WTC11 (cell line): ENCODE data around the gene MAGI2. TPM values are rescaled to one million over a fixed set of nuclear protein-coding genes. Genes with fewer than 3 reads are reported as not detected.

Source experiments
- ATAC-seq: fragments of 200-7000 bp; cut with Tn5 transposase; 2 replicates; pipeline ENCODE4 v1.10.0; 2021; ENCODE audit warnings: mild to moderate bottlenecking, moderate library complexity
- CTCF ChIA-PET: fragments of 300-600 bp; sonication (Branson Sonifier 250); formaldehyde crosslinking; loops from one replicate; lab custom pipeline; 2021; ENCODE audit warnings: antibody characterized with exemption; lab: Charles Lee
- POLR2A ChIA-PET: fragments of 350-600 bp; sonication (Branson Sonifier 250); formaldehyde crosslinking; loops from one replicate; lab custom pipeline; 2021; ENCODE audit warnings: antibody characterized with exemption; lab: Charles Lee
- DNase-seq: peaks from one replicate; pipeline ENCODE4 v3.0.0; 2021; ENCODE audit warnings: low spot score
- H3K27ac Mint-ChIP-seq: 2 replicates; pipeline ENCODE4 v1.8.0; 2021; ENCODE audit warnings: mixed read lengths
- H3K27me3 Mint-ChIP-seq: 2 replicates; pipeline ENCODE4 v1.8.0; 2021; ENCODE audit warnings: low read depth, mild to moderate bottlenecking, moderate library complexity, mixed read lengths
- H3K36me3 Mint-ChIP-seq: 2 replicates; pipeline ENCODE4 v1.8.0; 2021; ENCODE audit warnings: mixed read lengths
- H3K4me1 Mint-ChIP-seq: 2 replicates; pipeline ENCODE4 v1.8.0; 2022; ENCODE audit warnings: mixed read lengths
- H3K4me3 Mint-ChIP-seq: 2 replicates; pipeline ENCODE4 v1.8.0; 2021; ENCODE audit warnings: mild to moderate bottlenecking, moderate library complexity, mixed read lengths
- H3K9me3 Mint-ChIP-seq: 2 replicates; pipeline ENCODE4 v1.8.0; 2021; ENCODE audit warnings: mixed read lengths
- ELF4 ChIP-seq: sonication (generic); formaldehyde crosslinking; IDR thresholded peaks from 2 replicates; pipeline ENCODE4 v1.8.1; 2022; ENCODE audit warnings: low read depth, mild to moderate bottlenecking, moderate library complexity, missing genetic modification reagents
- ESRRA ChIP-seq: sonication (generic); formaldehyde crosslinking; IDR thresholded peaks from 2 replicates; pipeline ENCODE4 v1.8.1; 2022; ENCODE audit warnings: mild to moderate bottlenecking, missing genetic modification reagents, borderline replicate concordance
- GRHL2 ChIP-seq: fragments of 250-450 bp; sonication (Bioruptor Pico); IDR thresholded peaks from 2 replicates; pipeline ENCODE4 v1.8.0; 2022; ENCODE audit warnings: mild to moderate bottlenecking, moderate library complexity; ENCODE audit not compliant: insufficient replicate concordance, severe bottlenecking
- JAZF1 ChIP-seq: fragments of 250-450 bp; sonication (Bioruptor Pico); IDR thresholded peaks from 2 replicates; pipeline ENCODE4 v1.9.0; 2021; ENCODE audit warnings: moderate library complexity, mild to moderate bottlenecking, inconsistent platforms
- NFYB ChIP-seq: sonication (generic); formaldehyde crosslinking; conservative IDR thresholded peaks from 2 replicates; pipeline ENCODE4 v1.8.0; 2022; ENCODE audit warnings: low read depth, missing genetic modification reagents
- OVOL2 ChIP-seq: fragments of 250-450 bp; sonication (Bioruptor Pico); IDR thresholded peaks from 2 replicates; pipeline ENCODE4 v1.9.0; 2021; ENCODE audit warnings: mild to moderate bottlenecking, borderline replicate concordance
- SMAD4 ChIP-seq: sonication (generic); formaldehyde crosslinking; IDR thresholded peaks from 2 replicates; pipeline ENCODE4 v1.8.0; 2022; ENCODE audit warnings: mild to moderate bottlenecking, missing genetic modification reagents
- SOX15 ChIP-seq: fragments of 250-450 bp; sonication (Bioruptor Pico); IDR thresholded peaks from 2 replicates; pipeline ENCODE4 v1.9.0; 2021; ENCODE audit warnings: mild to moderate bottlenecking
- ZBTB21 ChIP-seq: sonication (generic); formaldehyde crosslinking; IDR thresholded peaks from 2 replicates; pipeline ENCODE4 v1.8.1; 2023; ENCODE audit warnings: mild to moderate bottlenecking, missing genetic modification reagents, borderline replicate concordance
- ZNF219 ChIP-seq: sonication (generic); formaldehyde crosslinking; IDR thresholded peaks from 2 replicates; pipeline ENCODE4 v1.8.0; 2023; ENCODE audit warnings: missing genetic modification reagents, mild to moderate bottlenecking, borderline replicate concordance
- ZNF263 ChIP-seq: sonication (generic); formaldehyde crosslinking; IDR thresholded peaks from 2 replicates; pipeline ENCODE4 v1.8.1; 2022; ENCODE audit warnings: low read depth, mild to moderate bottlenecking, moderate library complexity, missing genetic modification reagents
- ZNF317 ChIP-seq: sonication (generic); formaldehyde crosslinking; IDR thresholded peaks from 2 replicates; pipeline ENCODE4 v1.8.1; 2023; ENCODE audit warnings: low read depth, mild to moderate bottlenecking, moderate library complexity, missing genetic modification reagents, borderline replicate concordance
- ZNF396 ChIP-seq: fragments of 250-450 bp; sonication (Bioruptor Pico); IDR thresholded peaks from 2 replicates; pipeline ENCODE4 v1.8.0; 2021; ENCODE audit warnings: mild to moderate bottlenecking, moderate library complexity, borderline replicate concordance
- ZNF671 ChIP-seq: fragments of 250-450 bp; sonication (Bioruptor Pico); IDR thresholded peaks from 2 replicates; pipeline ENCODE4 v1.8.0; 2021; ENCODE audit warnings: mild to moderate bottlenecking
- total RNA-seq: library from RNA; stranded (reverse); gene quantifications from 3 replicates; pipeline ENCODE4 v1.2.3, GENCODE V29; 2021
- TF ChIP-seq, protein P1 (sequence below): sonication (generic); formaldehyde crosslinking; IDR thresholded peaks from 2 replicates; pipeline ENCODE4 v1.8.0; 2022; ENCODE audit warnings: missing genetic modification reagents
- TF ChIP-seq, protein P2 (sequence below): sonication (generic); formaldehyde crosslinking; IDR thresholded peaks from 2 replicates; pipeline ENCODE4 v1.8.1; 2022; ENCODE audit warnings: mild to moderate bottlenecking, moderate library complexity, missing genetic modification reagents
- TF ChIP-seq, protein P3 (sequence below): fragments of 250-450 bp; sonication (Bioruptor Pico); IDR thresholded peaks from 2 replicates; pipeline ENCODE4 v1.9.0; 2021; ENCODE audit warnings: mild to moderate bottlenecking
- TF ChIP-seq, protein P4 (sequence below): fragments of 250-450 bp; sonication (Bioruptor Pico); IDR thresholded peaks from 2 replicates; pipeline ENCODE4 v1.9.0; 2021; ENCODE audit warnings: mild to moderate bottlenecking
- TF ChIP-seq, protein P5 (sequence below): sonication (generic); formaldehyde crosslinking; IDR thresholded peaks from 2 replicates; pipeline ENCODE4 v1.8.0; 2022; ENCODE audit warnings: mild to moderate bottlenecking, missing genetic modification reagents
- TF ChIP-seq, protein P6 (sequence below): sonication (generic); formaldehyde crosslinking; IDR thresholded peaks from 2 replicates; pipeline ENCODE4 v1.8.1; 2022; ENCODE audit warnings: missing genetic modification reagents, borderline replicate concordance
- TF ChIP-seq, protein P7 (sequence below): sonication (generic); formaldehyde crosslinking; IDR thresholded peaks from 2 replicates; pipeline ENCODE4 v1.8.0; 2022; ENCODE audit warnings: mild to moderate bottlenecking, missing genetic modification reagents

MAGI2 gene
- total RNA-seq, 1 experiment from 2014 or later, result 26.6 TPM

DNA sequence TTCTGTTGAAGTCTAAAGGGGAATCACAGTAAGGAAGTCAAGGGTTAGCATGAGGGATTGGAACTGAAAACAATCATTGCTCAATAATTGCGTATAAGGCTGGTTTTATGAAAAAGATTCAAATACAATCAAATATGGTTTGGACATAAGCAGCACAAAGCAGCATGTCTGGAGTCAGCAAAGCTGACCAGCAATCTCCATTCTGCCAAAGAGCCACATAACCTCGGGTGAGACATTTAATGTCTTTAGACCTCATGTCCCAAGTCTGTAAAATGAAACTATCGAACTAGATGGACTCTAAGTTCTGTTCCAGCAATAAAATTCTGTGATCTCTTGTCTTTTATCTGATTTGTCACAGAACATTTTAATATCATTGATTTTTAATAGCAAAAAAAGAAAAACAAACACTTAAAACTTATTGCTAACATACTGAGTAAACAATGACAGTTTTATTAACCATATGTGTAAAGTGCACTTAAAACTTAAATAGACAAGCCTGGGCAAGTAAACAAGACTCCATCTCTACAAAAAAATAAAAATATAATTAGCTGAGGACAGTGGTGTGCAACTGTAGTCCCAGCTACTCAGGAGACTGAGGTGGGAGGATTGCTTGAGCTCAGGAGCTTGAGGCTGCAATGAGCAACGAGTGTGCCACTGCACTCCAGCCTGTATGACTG, 217.0 kb downstream of the MAGI2 start:
- ATAC-seq (no peak), DNase-seq (no peak)
- H3K4me3 Mint-ChIP-seq, result no peak overlapping the region
- H3K27me3 Mint-ChIP-seq, result no peaks in the 10 kb centered on the region; the same call in 1 of the 2 replicates
- POLR2A ChIA-PET, result no interaction called here
- H3K27ac Mint-ChIP-seq, result 0 out of 2 replicates have a peak overlapping the region, but pooled peaks have one; percentile 42
- TF ChIP-seq, protein P1, sequence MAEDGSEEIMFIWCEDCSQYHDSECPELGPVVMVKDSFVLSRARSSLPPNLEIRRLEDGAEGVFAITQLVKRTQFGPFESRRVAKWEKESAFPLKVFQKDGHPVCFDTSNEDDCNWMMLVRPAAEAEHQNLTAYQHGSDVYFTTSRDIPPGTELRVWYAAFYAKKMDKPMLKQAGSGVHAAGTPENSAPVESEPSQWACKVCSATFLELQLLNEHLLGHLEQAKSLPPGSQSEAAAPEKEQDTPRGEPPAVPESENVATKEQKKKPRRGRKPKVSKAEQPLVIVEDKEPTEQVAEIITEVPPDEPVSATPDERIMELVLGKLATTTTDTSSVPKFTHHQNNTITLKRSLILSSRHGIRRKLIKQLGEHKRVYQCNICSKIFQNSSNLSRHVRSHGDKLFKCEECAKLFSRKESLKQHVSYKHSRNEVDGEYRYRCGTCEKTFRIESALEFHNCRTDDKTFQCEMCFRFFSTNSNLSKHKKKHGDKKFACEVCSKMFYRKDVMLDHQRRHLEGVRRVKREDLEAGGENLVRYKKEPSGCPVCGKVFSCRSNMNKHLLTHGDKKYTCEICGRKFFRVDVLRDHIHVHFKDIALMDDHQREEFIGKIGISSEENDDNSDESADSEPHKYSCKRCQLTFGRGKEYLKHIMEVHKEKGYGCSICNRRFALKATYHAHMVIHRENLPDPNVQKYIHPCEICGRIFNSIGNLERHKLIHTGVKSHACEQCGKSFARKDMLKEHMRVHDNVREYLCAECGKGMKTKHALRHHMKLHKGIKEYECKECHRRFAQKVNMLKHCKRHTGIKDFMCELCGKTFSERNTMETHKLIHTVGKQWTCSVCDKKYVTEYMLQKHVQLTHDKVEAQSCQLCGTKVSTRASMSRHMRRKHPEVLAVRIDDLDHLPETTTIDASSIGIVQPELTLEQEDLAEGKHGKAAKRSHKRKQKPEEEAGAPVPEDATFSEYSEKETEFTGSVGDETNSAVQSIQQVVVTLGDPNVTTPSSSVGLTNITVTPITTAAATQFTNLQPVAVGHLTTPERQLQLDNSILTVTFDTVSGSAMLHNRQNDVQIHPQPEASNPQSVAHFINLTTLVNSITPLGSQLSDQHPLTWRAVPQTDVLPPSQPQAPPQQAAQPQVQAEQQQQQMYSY (CRISPR knock-in tag), result no peak
- TF ChIP-seq, protein P2, sequence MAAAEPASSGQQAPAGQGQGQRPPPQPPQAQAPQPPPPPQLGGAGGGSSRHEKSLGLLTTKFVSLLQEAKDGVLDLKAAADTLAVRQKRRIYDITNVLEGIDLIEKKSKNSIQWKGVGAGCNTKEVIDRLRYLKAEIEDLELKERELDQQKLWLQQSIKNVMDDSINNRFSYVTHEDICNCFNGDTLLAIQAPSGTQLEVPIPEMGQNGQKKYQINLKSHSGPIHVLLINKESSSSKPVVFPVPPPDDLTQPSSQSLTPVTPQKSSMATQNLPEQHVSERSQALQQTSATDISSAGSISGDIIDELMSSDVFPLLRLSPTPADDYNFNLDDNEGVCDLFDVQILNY, result no peak
- no peaks in the 10 kb centered on the region; the same call in 1 of the 2 replicates for H3K36me3 Mint-ChIP-seq
- H3K9me3 Mint-ChIP-seq, result peaks cover 12% of the 10 kb centered on the region
- H3K4me1 Mint-ChIP-seq, result peaks cover 10% of the 10 kb centered on the region
- CTCF ChIA-PET, result interaction anchor here (1.2 kb wide), 1 partner anchor 60 kb away, joined by 3 read pairs; no protein-coding TSS in a partner anchor

DNA sequence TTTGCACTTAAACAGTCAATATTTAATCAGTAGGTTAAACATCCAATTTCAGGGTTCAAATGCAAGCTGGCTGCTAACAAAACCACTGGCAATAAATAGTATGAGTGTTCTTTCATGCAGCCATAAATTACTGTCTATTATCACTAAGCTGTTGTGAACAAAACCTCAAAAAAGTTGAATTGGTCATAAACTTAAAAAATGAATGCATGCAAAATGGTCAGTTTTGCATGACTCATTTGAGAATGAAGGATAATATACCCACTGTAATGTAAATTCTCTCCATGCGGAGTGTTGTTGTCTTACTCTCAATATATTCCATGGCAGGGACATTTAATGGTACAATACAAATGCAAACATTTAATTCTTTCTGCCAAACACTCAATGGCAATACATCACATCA, 226.4 kb downstream of the MAGI2 start:
- TF ChIP-seq ZNF317 (CRISPR knock-in tag), result no peak
- TF ChIP-seq ZNF671, result no peak
- no peak for TF ChIP-seq JAZF1 (CRISPR knock-in tag)
- TF ChIP-seq, protein P3, sequence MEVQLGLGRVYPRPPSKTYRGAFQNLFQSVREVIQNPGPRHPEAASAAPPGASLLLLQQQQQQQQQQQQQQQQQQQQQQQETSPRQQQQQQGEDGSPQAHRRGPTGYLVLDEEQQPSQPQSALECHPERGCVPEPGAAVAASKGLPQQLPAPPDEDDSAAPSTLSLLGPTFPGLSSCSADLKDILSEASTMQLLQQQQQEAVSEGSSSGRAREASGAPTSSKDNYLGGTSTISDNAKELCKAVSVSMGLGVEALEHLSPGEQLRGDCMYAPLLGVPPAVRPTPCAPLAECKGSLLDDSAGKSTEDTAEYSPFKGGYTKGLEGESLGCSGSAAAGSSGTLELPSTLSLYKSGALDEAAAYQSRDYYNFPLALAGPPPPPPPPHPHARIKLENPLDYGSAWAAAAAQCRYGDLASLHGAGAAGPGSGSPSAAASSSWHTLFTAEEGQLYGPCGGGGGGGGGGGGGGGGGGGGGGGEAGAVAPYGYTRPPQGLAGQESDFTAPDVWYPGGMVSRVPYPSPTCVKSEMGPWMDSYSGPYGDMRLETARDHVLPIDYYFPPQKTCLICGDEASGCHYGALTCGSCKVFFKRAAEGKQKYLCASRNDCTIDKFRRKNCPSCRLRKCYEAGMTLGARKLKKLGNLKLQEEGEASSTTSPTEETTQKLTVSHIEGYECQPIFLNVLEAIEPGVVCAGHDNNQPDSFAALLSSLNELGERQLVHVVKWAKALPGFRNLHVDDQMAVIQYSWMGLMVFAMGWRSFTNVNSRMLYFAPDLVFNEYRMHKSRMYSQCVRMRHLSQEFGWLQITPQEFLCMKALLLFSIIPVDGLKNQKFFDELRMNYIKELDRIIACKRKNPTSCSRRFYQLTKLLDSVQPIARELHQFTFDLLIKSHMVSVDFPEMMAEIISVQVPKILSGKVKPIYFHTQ, result no peak
- no peak for TF ChIP-seq GRHL2
- TF ChIP-seq, protein P4, sequence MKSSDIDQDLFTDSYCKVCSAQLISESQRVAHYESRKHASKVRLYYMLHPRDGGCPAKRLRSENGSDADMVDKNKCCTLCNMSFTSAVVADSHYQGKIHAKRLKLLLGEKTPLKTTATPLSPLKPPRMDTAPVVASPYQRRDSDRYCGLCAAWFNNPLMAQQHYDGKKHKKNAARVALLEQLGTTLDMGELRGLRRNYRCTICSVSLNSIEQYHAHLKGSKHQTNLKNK (CRISPR knock-in tag), result no peak
- TF ChIP-seq ZNF219 (CRISPR knock-in tag), result no peak
- TF ChIP-seq ZNF263, result no peak
- no peak for TF ChIP-seq ESRRA (CRISPR knock-in tag)
- TF ChIP-seq ELF4 (CRISPR knock-in tag), result no peak
- TF ChIP-seq, protein P5, sequence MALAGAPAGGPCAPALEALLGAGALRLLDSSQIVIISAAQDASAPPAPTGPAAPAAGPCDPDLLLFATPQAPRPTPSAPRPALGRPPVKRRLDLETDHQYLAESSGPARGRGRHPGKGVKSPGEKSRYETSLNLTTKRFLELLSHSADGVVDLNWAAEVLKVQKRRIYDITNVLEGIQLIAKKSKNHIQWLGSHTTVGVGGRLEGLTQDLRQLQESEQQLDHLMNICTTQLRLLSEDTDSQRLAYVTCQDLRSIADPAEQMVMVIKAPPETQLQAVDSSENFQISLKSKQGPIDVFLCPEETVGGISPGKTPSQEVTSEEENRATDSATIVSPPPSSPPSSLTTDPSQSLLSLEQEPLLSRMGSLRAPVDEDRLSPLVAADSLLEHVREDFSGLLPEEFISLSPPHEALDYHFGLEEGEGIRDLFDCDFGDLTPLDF (CRISPR knock-in tag), result no peak
- TF ChIP-seq OVOL2, result no peak
- TF ChIP-seq, protein P6, sequence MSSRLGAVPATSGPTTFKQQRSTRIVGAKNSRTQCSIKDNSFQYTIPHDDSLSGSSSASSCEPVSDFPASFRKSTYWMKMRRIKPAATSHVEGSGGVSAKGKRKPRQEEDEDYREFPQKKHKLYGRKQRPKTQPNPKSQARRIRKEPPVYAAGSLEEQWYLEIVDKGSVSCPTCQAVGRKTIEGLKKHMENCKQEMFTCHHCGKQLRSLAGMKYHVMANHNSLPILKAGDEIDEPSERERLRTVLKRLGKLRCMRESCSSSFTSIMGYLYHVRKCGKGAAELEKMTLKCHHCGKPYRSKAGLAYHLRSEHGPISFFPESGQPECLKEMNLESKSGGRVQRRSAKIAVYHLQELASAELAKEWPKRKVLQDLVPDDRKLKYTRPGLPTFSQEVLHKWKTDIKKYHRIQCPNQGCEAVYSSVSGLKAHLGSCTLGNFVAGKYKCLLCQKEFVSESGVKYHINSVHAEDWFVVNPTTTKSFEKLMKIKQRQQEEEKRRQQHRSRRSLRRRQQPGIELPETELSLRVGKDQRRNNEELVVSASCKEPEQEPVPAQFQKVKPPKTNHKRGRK (CRISPR knock-in tag), result no peak
- no peak for TF ChIP-seq NFYB
- no peak for TF ChIP-seq SMAD4 (CRISPR knock-in tag)
- no peak for TF ChIP-seq ZNF396
- TF ChIP-seq SOX15, result no peak
- no peak for TF ChIP-seq ZBTB21 (CRISPR knock-in tag)
- TF ChIP-seq, protein P7, sequence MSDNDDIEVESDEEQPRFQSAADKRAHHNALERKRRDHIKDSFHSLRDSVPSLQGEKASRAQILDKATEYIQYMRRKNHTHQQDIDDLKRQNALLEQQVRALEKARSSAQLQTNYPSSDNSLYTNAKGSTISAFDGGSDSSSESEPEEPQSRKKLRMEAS (CRISPR knock-in tag), result no peak
- Mint-ChIP-seq H3K27ac (no peak overlapping the region), H3K36me3 (no peaks in the 10 kb centered on the region), H3K27me3 (no peaks in the 10 kb centered on the region), H3K4me3 (no peak overlapping the region), H3K4me1 (peaks cover 32% of the 10 kb centered on the region), H3K9me3 (0 out of 2 replicates have a peak, but pooled peaks cover 3% of the 10 kb centered on the region)
- ATAC-seq (no peak), DNase-seq (no peak)
- ChIA-PET POLR2A (no interaction called here), CTCF (interaction anchor here (2.0 kb wide), 1 partner anchor 71 kb away, joined by 4 read pairs; no protein-coding TSS in a partner anchor)
